Brain microvascular endothelial cell (primary cell): Measurements from ENCODE around the gene LRP8.

Experiments
- DNase-seq: peaks from one replicate; pipeline ENCODE4 v3.0.0-alpha.2; 2020
- H3K27ac ChIP-seq: fragments of 250-450 bp; sonication (Bioruptor Pico); 2 replicates; pipeline ENCODE4 v1.5.1; 2020; ENCODE audit warnings: mild to moderate bottlenecking, moderate library complexity
- H3K27me3 ChIP-seq: fragments of 250-450 bp; sonication (Bioruptor Pico); replicated peaks from 2 replicates; pipeline ENCODE4 v1.5.1; 2020; ENCODE audit warnings: mild to moderate bottlenecking
- H3K36me3 ChIP-seq: fragments of 250-450 bp; sonication (Bioruptor Pico); replicated peaks from 2 replicates; pipeline ENCODE4 v1.5.1; 2020; ENCODE audit warnings: mild to moderate bottlenecking
- H3K4me3 ChIP-seq: 2 replicates; pipeline ENCODE4 v1.5.1; 2011; ENCODE audit warnings: low read depth, mild to moderate bottlenecking, control low read depth, low read length, moderate library complexity
- CTCF ChIP-seq: IDR thresholded peaks from 2 replicates; pipeline ENCODE4 v1.5.1; 2011; ENCODE audit warnings: low read depth, mild to moderate bottlenecking, moderate library complexity, low read length, control low read depth, inconsistent platforms; ENCODE audit errors: missing control alignments
- in situ Hi-C: cut with HindIII; loops from 2 replicates; pipeline ENCODE4 v1.10.0; 2017; ENCODE audit warnings: low sequenced_read_pairs, low pct_ligation_motif_present

LRP8 gene

GRCh38 chr1:53343831-53344668, 16.2 kb upstream of the LRP8 start:
- DNase-seq, result no peak
- Histone ChIP-seq H3K27me3 (no peaks in the 10 kb centered on the region), H3K36me3 (no peaks in the 10 kb centered on the region), H3K27ac (no peak overlapping the region), H3K4me3 (no peak overlapping the region)
- TF ChIP-seq CTCF, result no peak
- in situ Hi-C loops, result no loop called here

- Histone ChIP-seq H3K4me3 (no peak overlapping the region), H3K36me3 (no peaks in the 10 kb centered on the region), H3K27me3 (peaks cover 4% of the 10 kb centered on the region), H3K27ac (no peak overlapping the region)
- in situ Hi-C loops, result no loop called here
- no peak for DNase-seq
- TF ChIP-seq CTCF, result no peak
Measured at GRCh38 chr1:53342735-53343470, 15.0 kb upstream of the LRP8 start.

- no peak for TF ChIP-seq CTCF
- H3K27me3 ChIP-seq, result peaks cover 4% of the 10 kb centered on the region
- no peaks in the 10 kb centered on the region for H3K36me3 ChIP-seq
- no peak for DNase-seq
- no peak overlapping the region for H3K27ac ChIP-seq
- no peak overlapping the region for H3K4me3 ChIP-seq
- in situ Hi-C loops, result no loop called here
Measured at GRCh38 chr1:53341961-53342707, 14.3 kb upstream of the LRP8 start.

GRCh38 chr1:53341521-53341895, 13.6 kb upstream of the LRP8 start:
- no peak for DNase-seq
- H3K36me3 ChIP-seq, result no peaks in the 10 kb centered on the region
- in situ Hi-C loops, result no loop called here
- no peak overlapping the region for H3K4me3 ChIP-seq
- H3K27me3 ChIP-seq, result peaks cover 4% of the 10 kb centered on the region
- TF ChIP-seq CTCF, result no peak
- no peak overlapping the region for H3K27ac ChIP-seq

GRCh38 chr1:53340660-53341520, 13.0 kb upstream of the LRP8 start:
- in situ Hi-C loops, result no loop called here
- no peak overlapping the region for H3K4me3 ChIP-seq
- no peak for TF ChIP-seq CTCF
- peaks cover 4% of the 10 kb centered on the region for H3K27me3 ChIP-seq
- H3K27ac ChIP-seq, result no peak overlapping the region
- no peaks in the 10 kb centered on the region for H3K36me3 ChIP-seq
- no peak for DNase-seq
